IMR-90 (cell line): ENCODE data around the gene TPM4.

Experiments
- BHLHE40 ChIP-seq: fragments of 150-350 bp; IDR thresholded peaks from 2 replicates; pipeline ENCODE4 v1.6.1; 2016; ENCODE audit warnings: mild to moderate bottlenecking, low read depth, low read length
- CEBPB ChIP-seq: IDR thresholded peaks from 2 replicates; pipeline ENCODE4 v1.6.1; 2012; ENCODE audit warnings: low read depth, low read length, improper control_type of control experiment
- CTCF ChIP-seq: conservative IDR thresholded peaks from 2 replicates; pipeline ENCODE4 v1.5.1; 2012; ENCODE audit warnings: mild to moderate bottlenecking, low read depth, low read length, improper control_type of control experiment
- ELK1 ChIP-seq: fragments of 150-350 bp; IDR thresholded peaks from 2 replicates; pipeline ENCODE4 v1.6.1; 2016; ENCODE audit warnings: low read depth, mild to moderate bottlenecking, low read length, moderate library complexity, borderline replicate concordance
- FOS ChIP-seq: fragments of 150-350 bp; IDR thresholded peaks from 2 replicates; pipeline ENCODE4 v1.6.1; 2016; ENCODE audit warnings: low read depth, low read length
- MAFK ChIP-seq: IDR thresholded peaks from 2 replicates; pipeline ENCODE4 v1.6.1; 2012; ENCODE audit warnings: low read depth, low read length, improper control_type of control experiment
- MAZ ChIP-seq: IDR thresholded peaks from 2 replicates; pipeline ENCODE4 v1.6.1; 2012; ENCODE audit warnings: low read depth, mild to moderate bottlenecking, low read length, improper control_type of control experiment, moderate library complexity, borderline replicate concordance
- POLR2A ChIP-seq: IDR thresholded peaks from 2 replicates; pipeline ENCODE4 v1.6.1; 2012; ENCODE audit warnings: mild to moderate bottlenecking, low read depth, low read length
- RAD21 ChIP-seq: IDR thresholded peaks from 2 replicates; pipeline ENCODE4 v1.6.1; 2012; ENCODE audit warnings: low read length, improper control_type of control experiment
- RCOR1 ChIP-seq: IDR thresholded peaks from 2 replicates; pipeline ENCODE4 v1.6.1; 2012; ENCODE audit warnings: mild to moderate bottlenecking, low read length, improper control_type of control experiment; ENCODE audit not compliant: insufficient replicate concordance
- RFX5 ChIP-seq: IDR thresholded peaks from 2 replicates; pipeline ENCODE4 v1.8.0; 2012; ENCODE audit warnings: low read depth, mild to moderate bottlenecking, low read length, moderate library complexity
- SMC3 ChIP-seq: fragments of 150-350 bp; IDR thresholded peaks from 2 replicates; pipeline ENCODE4 v1.6.1; 2016; ENCODE audit warnings: low read depth, mild to moderate bottlenecking, antibody characterized with exemption, low read length, moderate library complexity
- USF2 ChIP-seq: fragments of 150-350 bp; IDR thresholded peaks from 2 replicates; pipeline ENCODE4 v1.6.1; 2017; ENCODE audit warnings: mild to moderate bottlenecking, antibody characterized with exemption, low read length, low read depth

GRCh38 chr19:16062789-16063188, 13.5 kb upstream of the TPM4 start:
- TF ChIP-seq CTCF (peak; percentile 63), POLR2A (no peak), RAD21 (peak; percentile 31; the same call in 1 of the 2 replicates), MAZ (no peak), RFX5 (no peak), RCOR1 (no peak), MAFK (no peak), CEBPB (no peak), BHLHE40 (no peak), USF2 (no peak), FOS (no peak), SMC3 (no peak), ELK1 (no peak)
